GM12878 (cell line): ENCODE data around the gene GIMAP8. TPM values are rescaled to one million over a fixed set of nuclear protein-coding genes. Genes with fewer than 3 reads are reported as not detected.

Experiments used
- BMI1 ChIP-seq: fragments of 450-650 bp; IDR thresholded peaks from 2 replicates; pipeline ENCODE4 v1.6.1; 2016; ENCODE audit warnings: mild to moderate bottlenecking, moderate library complexity, borderline replicate concordance
- CBX3 ChIP-seq: fragments of 200-600 bp; sonication (generic); IDR thresholded peaks from 2 replicates; pipeline ENCODE4 v1.6.1; 2016; ENCODE audit warnings: low read depth, borderline replicate concordance
- EP300 ChIP-seq, 2 experiments: fragments of 150-350 bp in 1 of 2; IDR thresholded peaks; 2 replicates each; pipeline ENCODE4 v1.6.1; 2011 to 2012; ENCODE audit warnings: low read depth in 2 of 2, low read length in 2 of 2, borderline replicate concordance in 1 of 2, improper control_type of control experiment in 1 of 2, inconsistent platforms in 1 of 2; ENCODE audit not compliant: control insufficient read depth in 1 of 2
- GATAD2B ChIP-seq: fragments of 450-650 bp; conservative IDR thresholded peaks from 2 replicates; pipeline ENCODE4 v1.6.1; 2017; ENCODE audit warnings: low read depth, mild to moderate bottlenecking, moderate library complexity
- HDGF ChIP-seq: fragments of 450-650 bp; IDR thresholded peaks from 2 replicates; pipeline ENCODE4 v1.6.1; 2016; ENCODE audit warnings: antibody characterized with exemption
- IRF5 ChIP-seq: fragments of 450-650 bp; IDR thresholded peaks from 2 replicates; pipeline ENCODE4 v1.6.1; 2017; ENCODE audit warnings: borderline replicate concordance
- NBN ChIP-seq: fragments of 450-650 bp; IDR thresholded peaks from 2 replicates; pipeline ENCODE4 v1.6.1; 2016
- TCF12 ChIP-seq: IDR thresholded peaks from 2 replicates; pipeline ENCODE4 v1.6.1; 2011; ENCODE audit warnings: low read depth, mild to moderate bottlenecking, low read length
- ZBED1 ChIP-seq: IDR thresholded peaks from 2 replicates; pipeline ENCODE4 v1.6.1; 2016; ENCODE audit warnings: borderline replicate concordance
- ZNF24 ChIP-seq: fragments of 450-650 bp; IDR thresholded peaks from 2 replicates; pipeline ENCODE4 v1.6.1; 2017; ENCODE audit warnings: antibody characterized with exemption, mild to moderate bottlenecking
- ZNF274 ChIP-seq: IDR thresholded peaks from one replicate; pipeline ENCODE4 v1.8.0; 2011; ENCODE audit not compliant: insufficient read length, insufficient read depth
- polyA plus RNA-seq, 11 experiments: library from polyadenylated mRNA; depleted of rRNA in 4 of 11; unstranded in 6 of 11; stranded (reverse) in 5 of 11; fragments of >200 nt; fragmentation: Nextera tagmentation in 4 of 11; fragmentation: Illumina TruSeq in 1 of 11; extraction: Ambion mirVana in 4 of 11; extraction: Trizol in 1 of 11; gene quantifications; 1 replicate in 1 of 11; 2 replicates in 10 of 11; pipeline versions ENCODE4 v1.2.1 to v1.2.3, GENCODE V29; 2011 to 2016; ENCODE audit warnings: inconsistent platforms in 2 of 11, missing spikeins in 2 of 11, low read depth in 1 of 11
- total RNA-seq, 4 experiments: library from RNA; depleted of rRNA in 3 of 4; stranded (reverse); fragments of >200 nt in 3 of 4; fragmentation: Illumina TruSeq in 1 of 4; extraction: Trizol in 1 of 4; gene quantifications; 2 replicates each; pipeline versions ENCODE4 v1.2.1 to v1.2.3, GENCODE V29; 2013 to 2021
- TF ChIP-seq, protein P1 (sequence below), 3 experiments: IDR thresholded peaks in 2 of 3; conservative IDR thresholded peaks in 1 of 3; 2 replicates each; pipeline ENCODE4 v1.5.1; 2011; ENCODE audit warnings: low read depth in 3 of 3, low read length in 3 of 3, mild to moderate bottlenecking in 3 of 3, control low read depth in 2 of 3, moderate library complexity in 2 of 3, inconsistent platforms in 1 of 3, mixed read lengths in 1 of 3; ENCODE audit not compliant: control insufficient read depth in 2 of 3, insufficient read depth in 1 of 3; ENCODE audit errors: extremely low read depth in 1 of 3

Gene GIMAP8
- total and polyA plus RNA-seq, 10 of the 15 experiments (the other 5 are each of a cell fraction or from before 2014, with no cell fraction given): 0.66 to 9.7 (median 4.7) TPM

DNA sequence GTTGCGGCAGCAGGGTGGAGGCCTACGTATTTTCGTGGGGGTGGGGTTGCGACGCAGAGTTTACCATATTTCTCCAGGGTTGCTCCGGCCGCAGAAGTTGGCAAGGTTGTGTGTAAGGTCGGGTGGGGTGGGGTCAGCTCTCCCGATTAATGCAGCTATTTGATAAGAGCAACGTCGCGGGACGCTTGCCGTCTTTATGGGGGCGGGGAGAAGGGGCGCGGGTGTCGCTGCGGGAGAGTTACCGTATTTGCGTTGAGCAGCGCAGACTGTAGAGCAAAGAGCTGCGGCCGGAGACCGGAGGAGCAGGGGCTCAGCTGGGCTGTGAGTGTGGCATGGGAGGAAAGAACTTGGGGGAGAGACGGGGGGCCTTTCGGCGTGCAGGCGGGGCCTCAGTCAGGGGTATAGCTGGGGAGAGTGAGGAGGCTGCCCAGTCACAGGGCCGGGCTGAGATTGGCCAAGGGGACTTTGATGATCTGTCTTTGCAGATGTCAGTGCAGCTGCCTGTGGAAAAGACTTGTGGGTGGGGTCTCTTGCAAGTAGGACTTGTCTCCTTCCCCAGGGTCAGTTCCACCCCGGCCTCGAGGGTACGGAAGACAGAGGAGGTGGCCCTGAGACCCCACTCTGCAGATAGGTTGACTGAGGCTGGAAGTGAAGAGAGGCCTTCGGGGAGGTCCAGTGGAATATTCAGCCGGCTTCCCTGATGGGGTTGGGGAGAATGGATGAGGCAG, 44.7 kb upstream of the GIMAP8 start (continued):
- TF ChIP-seq IRF5 (no peak), ZNF274 (no peak), TCF12 (0 out of 2 replicates have a peak, but pooled peaks have one; percentile 13), ZBED1 (no peak), ZNF24 (no peak), NBN (peak; percentile 79), HDGF (no peak; the same call in 1 of the 2 replicates), BMI1 (no peak), CBX3 (no peak), GATAD2B (no peak), EP300 (IDR thresholded peaks at IDR 0.05; ENCODE audit: borderline replicate concordance in 1 of 2, control insufficient read depth in 1 of 2, low read depth in 2 of 2, low read length in 2 of 2) (no peak; a peak in 1 of 4 replicates)
- TF ChIP-seq, protein P1, sequence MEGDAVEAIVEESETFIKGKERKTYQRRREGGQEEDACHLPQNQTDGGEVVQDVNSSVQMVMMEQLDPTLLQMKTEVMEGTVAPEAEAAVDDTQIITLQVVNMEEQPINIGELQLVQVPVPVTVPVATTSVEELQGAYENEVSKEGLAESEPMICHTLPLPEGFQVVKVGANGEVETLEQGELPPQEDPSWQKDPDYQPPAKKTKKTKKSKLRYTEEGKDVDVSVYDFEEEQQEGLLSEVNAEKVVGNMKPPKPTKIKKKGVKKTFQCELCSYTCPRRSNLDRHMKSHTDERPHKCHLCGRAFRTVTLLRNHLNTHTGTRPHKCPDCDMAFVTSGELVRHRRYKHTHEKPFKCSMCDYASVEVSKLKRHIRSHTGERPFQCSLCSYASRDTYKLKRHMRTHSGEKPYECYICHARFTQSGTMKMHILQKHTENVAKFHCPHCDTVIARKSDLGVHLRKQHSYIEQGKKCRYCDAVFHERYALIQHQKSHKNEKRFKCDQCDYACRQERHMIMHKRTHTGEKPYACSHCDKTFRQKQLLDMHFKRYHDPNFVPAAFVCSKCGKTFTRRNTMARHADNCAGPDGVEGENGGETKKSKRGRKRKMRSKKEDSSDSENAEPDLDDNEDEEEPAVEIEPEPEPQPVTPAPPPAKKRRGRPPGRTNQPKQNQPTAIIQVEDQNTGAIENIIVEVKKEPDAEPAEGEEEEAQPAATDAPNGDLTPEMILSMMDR (IDR thresholded peaks at IDR 0.05 in 2 of 3, conservative IDR thresholded peaks at IDR 0.05 in 1 of 3; ENCODE audit: control insufficient read depth in 2 of 3, extremely low read depth in 1 of 3, insufficient read depth in 1 of 3, low read depth in 3 of 3, low read length in 3 of 3): peak in 1 of 3 experiments; percentile 0; a peak in 1 of 6 replicates
